GM19099 (cell line): ENCODE measurements around the gene GNPTAB.

Source experiments
- POLR2A ChIP-seq: IDR thresholded peaks from 3 replicates; pipeline ENCODE4 v1.6.1; 2011; ENCODE audit warnings: low read depth; ENCODE audit not compliant: insufficient read length; ENCODE audit errors: extremely low read depth

The GNPTAB gene

DNA sequence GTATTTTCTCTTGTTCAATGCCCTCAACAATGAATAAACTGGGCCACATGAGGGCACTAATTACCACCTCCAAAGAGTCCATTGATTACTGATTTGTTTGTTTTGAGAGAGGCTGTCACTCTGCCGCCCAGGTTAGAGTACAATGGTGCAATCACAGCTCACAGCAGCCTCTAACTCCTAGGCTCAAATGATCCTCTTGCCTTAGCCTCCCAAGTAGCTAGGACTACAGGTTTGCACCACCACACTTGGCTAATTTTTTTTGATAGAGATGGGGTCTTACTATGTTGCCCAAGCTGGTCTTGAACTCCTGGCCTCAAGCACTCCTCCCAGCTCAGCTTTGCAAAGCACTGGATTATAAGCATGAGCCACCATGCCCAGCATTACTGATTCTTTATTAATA is 63.2 kb downstream of the GNPTAB start:
- no peak for TF ChIP-seq POLR2A

DNA sequence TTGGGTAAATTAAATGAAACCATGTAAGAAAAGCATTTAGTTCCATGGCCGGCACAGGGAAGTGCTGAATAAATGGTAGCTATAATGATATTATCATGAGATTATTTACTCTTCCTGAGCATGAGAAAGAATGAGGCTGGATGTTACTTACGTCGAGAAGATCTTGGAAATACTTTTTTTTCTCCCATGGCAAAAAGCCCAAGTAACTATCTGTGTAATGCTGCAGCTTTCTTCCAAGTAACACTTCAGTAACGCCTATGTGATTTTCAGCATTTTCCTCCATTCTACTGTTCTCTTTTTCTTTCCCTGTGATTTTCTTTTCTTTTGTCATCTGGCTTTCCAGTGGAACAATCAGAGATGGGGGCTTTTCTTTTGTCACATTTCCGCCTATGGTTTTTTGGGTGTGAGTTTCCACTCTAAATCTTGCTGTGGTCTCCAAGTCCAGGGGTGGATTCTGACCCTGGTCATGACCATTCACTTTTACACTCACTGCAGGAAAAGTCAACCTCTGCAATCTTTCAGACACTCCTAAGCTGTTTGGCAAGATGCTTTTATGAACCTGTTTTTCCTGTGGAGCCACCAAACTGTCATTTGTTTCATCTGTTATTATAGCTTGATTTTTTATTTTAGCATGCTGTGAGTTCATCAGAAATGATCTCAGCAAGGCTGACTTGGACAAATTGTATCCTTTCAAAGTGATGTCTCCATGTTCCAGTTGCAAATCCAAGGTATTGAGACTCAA is 66.5 kb downstream of the GNPTAB start:
- TF ChIP-seq POLR2A = no peak

DNA sequence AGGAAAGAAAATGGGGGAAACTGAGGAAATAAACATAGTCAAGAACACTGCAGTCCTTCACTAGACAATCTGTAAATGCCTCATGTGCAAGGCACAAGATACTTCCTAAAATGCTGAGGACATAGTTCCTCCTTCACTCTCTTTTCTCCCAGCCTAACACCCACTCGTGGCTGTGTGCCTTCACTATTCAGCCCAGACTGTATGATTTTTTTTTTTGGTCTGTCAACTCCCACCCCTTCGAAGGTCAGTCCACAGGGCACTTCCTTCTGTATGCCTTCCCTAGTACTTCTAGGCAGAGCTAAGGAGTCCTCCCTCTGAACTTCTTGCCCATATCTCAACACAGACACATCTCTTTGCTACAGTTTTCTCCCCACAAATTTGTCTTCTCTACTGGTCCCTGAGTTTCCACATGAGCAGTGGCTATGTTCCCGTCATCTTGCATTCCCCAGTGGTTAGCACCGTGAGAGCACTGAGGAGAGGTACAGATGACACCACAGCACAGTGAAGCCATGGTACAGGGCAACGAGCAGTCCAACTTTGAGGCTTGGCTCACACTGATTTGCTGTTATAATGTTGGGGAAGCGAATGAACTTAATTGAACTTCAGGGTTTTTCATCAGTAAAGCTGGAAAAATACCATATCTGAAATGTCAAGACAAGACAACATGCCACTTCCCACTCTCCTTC is 67.4 kb downstream of the GNPTAB start:
- TF ChIP-seq POLR2A = no peak

DNA sequence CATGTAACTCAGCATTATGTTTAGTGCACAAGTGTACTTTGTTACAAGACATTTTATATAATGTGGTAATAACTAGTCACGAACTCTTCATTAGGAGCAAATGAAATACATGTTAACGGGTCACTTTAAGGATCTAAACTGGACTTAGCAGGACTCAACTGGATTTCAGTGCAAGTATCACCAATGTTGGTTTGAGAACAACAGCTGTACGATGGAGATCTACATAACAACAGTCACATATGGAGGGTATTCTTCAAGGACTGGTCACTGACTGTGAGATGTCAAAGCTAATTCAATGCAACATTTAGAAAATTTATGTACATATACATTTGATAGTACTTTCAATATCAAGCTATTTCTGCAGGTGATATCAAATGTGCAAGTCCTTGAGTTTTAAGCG is 69.0 kb downstream of the GNPTAB start:
- no peak for TF ChIP-seq POLR2A

DNA sequence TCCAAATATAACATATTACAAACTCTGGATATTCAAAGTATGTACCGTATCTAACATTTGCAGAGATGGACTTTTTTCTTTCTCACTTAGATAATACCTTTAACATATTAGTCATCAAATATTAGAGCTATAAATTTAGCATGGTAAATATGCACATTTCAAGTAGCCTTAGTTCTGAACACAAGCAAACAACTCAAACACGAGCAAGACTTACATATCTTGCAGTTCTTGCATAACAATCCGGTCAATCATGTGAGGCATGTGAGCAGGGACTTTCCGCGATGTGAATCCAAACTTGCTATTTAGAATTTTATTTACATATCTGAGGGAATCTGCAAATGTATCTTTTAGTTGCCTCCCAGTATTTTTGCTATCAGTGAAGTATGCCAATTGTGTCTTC is 69.4 kb downstream of the GNPTAB start:
- no peak for TF ChIP-seq POLR2A

DNA sequence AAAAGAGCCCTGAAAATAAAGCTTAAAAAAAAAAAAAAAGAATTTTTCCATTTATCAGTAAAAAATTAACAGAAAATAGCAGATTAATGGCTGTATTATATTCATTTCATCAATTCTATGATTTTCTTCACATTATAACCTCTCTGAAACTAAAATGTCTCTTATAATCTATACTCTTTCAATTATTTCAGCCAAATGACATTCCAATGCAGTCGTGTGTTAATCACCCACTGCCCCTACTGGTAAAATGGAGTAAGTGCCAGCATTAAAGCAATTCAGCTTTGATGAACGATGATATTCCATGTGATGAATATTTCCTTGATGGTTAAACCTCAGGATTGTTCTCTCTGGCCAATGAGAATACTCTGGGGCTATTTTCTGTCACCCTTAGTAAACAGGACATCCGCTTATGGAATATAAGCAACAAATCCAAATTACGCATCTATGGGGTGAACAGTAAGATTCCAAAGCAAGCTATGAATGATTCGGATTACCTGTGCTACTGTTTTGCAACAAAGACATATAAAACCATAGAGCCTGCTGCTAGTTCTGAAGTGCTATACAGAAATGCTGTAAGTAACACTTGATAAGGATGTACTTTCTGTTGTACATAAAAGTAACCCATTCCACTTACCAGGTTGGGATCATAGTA is 71.2 kb downstream of the GNPTAB start:
- TF ChIP-seq POLR2A = no peak

DNA sequence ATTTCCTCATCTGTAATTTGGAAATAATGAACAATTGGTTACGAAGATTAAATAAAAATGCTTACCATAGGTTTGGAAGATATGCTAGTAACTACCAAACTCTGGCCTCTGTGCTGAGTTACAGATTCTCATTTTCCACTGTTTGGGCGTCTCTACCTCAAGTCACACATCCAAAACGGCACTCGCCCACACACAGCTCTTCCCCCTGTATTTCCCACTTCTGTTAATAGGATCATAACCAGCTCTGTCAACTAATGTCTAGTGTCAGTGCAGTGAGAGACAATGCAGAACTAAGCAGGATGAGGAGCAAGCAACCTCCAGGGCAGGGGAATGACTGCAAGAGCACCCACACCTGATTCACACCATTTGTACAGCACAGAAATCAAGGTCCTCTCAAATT is 80.6 kb downstream of the GNPTAB start:
- no peak for TF ChIP-seq POLR2A

DNA sequence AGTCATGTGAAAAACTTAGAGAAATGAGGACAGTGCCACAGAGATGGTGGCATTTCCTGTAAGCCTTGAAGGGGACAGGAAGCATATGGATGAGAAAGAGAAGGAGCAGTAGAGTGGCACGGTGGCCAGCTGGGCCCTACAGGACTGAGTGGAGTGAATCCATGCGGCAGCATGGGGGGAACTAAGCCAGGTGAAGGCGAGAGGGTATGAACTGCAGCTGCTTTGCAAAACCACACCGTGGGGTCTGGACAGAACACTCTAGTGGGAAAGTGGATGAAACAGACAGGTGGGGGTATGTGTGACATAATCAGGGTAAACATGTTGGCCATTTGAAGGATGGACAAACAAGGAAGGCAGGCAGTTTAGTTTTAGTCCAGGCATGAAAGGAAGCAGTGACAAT is 81.1 kb downstream of the GNPTAB start:
- TF ChIP-seq POLR2A = no peak

DNA sequence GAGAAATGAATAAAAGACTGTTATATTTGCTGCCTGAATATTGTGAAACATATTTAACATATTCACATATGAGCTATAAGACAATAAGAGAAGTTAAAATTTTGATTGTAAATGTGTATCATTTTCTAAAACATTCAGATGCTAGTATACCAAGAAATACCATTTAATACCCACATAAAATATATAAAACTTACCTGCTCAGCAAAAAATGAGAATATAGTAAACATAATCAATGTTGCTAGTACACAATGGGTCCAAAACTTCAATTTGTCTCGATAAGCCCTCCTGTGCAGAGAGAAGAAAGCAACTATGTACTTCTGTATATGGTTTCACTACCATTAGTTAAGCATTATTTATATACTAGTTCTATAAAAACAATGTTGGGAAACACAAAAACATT is 81.9 kb downstream of the GNPTAB start:
- TF ChIP-seq POLR2A = no peak

DNA sequence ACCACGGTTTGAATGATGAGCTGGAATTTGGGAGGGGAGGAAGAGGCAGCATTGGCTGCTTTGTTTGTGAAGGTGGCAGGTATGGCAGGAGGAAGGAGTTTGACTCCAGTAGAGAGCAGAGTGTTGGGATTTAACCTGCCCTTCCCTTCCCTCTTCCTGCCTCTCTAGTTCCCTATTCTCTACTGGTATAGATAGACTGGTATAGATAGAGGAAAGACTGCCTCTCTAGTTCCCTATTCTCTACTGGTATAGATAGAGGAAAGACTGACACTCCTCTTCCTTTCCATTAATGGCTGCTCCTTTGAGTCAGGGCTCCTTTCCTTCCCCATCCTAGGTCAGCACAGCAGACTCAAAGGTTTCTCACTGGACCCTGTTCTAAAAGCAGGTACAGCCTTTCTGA is 83.1 kb downstream of the GNPTAB start:
- TF ChIP-seq POLR2A = no peak

DNA sequence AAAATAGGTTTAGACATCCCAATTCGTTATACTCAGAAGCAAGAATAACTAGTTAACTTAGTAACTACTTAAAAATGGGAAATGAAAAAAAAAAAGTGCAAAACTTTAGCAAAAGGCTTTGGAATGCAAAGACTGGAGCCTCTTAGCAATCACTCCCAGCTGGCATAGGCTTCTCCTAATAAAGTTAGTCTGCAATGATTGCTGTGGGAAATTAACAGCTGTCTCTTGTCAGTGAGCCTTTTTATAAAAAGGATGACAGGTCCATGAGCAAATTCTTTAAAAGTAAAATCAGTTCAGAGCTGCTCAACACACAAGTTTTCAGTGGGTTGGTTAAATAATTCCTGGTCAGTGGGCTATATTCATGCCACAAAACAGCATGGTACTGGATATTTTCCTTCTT is 84.1 kb downstream of the GNPTAB start:
- no peak for TF ChIP-seq POLR2A

DNA sequence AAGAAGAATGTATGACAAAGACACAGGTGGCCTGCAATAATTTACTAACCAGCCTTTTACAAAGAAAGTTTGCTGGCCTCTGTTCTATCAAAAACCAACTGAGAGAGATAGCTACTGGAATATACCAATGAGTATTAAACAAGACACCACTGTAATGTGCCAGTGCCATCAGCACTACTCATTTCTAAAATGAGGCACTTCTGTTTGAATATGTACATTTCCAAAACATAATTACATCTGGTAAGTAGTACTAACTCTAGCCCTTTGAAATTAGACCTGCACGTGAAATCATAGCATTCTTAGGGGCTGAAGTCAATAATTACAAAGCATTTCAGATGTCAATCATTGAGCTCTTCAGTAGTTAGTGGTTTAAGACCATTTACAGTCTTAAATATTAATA is 84.6 kb downstream of the GNPTAB start:
- TF ChIP-seq POLR2A = no peak

DNA sequence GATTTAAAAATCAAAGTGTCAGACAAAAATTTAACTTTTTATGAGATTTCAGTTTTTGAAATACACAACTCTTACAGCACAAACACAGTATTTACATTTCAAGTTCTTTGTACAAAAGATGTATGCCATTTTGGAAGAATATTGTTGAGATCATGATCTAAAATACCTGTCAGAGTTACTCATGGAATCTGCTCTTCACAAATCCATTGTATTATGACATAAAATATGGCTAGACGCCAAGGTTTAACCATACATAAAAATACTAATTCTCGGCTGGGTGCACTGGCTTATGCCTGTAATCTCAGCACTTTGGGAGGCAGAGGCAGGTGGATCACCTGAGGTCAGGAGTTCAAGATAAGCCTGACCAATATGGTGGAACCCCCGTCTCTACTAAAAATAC is 85.3 kb downstream of the GNPTAB start:
- TF ChIP-seq POLR2A = no peak

DNA sequence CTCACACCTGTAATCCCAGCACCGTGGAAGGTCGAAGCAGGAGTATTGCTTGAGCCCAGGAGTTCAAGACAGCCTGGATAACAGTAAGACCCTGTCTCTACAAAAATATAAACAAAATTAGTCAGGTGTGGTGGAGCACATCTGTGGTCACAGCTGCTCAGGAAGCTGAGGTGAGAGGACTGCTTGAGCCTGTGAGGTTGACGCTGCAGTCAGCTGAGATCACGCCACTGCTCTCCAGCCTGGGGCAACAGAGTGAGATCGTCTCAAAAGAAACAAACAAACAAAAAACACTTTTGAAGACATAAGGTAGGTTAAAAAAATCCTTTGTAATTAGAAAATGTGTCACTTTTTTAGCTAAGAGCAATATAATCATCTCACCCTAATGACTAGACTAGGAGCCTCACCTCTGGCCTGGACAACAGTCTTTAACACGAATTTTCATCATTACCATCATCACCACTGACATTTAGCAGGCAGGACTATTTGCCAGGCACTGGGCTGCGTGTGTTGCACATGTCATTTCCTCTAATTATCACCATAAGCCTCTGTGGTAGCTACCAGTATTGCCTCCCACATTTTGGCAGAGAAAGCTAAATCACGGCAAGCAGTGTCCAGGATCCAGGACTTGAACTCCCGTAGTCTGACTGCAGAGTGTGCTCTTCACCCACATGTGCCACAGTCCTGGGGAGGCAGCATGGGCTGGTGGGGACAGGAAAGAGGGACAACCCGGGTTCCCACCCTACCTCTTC is 86.9 kb downstream of the GNPTAB start:
- TF ChIP-seq POLR2A = no peak

DNA sequence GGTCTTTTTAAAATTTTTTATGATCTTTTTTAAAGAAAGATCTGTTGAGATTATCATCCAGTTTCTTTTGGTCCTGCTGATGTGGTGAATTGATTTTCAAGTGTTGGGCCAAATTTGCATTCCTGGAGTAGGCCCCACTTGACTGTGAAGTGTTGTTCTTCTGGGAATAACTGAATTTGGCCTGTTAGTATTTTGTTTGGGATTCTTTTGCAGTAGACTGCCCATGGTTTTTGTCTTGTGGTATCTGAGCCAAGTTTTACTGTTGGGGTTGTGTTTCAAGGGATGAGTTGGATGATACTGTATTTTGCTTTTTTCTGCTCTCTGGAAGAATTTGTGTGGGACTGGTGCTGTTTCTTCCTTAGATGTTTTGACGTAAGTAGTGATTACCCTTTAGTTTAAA is 87.5 kb downstream of the GNPTAB start:
- TF ChIP-seq POLR2A = no peak
